Activated CD8-positive, alpha-beta memory T cell treated with anti-CD3 and anti-CD28 coated beads, Interleukin-2, amount 50 U/mL, for 1 hour (primary cell): Measurements from ENCODE around the gene PLCH2.
A peak's percentile ranks its signal among the peaks of the same experiment; 100 is the strongest.
"Not testable (repeated sequence)": the region's sequence is repeated elsewhere in the genome, so short reads cannot be mapped to it uniquely, and the experiment has no call there.

Experiments
- DNase-seq: peaks from one replicate; pipeline ENCODE4 v3.0.0-alpha.2; 2020; ENCODE audit errors: extremely low read depth

PLCH2 gene

DNA sequence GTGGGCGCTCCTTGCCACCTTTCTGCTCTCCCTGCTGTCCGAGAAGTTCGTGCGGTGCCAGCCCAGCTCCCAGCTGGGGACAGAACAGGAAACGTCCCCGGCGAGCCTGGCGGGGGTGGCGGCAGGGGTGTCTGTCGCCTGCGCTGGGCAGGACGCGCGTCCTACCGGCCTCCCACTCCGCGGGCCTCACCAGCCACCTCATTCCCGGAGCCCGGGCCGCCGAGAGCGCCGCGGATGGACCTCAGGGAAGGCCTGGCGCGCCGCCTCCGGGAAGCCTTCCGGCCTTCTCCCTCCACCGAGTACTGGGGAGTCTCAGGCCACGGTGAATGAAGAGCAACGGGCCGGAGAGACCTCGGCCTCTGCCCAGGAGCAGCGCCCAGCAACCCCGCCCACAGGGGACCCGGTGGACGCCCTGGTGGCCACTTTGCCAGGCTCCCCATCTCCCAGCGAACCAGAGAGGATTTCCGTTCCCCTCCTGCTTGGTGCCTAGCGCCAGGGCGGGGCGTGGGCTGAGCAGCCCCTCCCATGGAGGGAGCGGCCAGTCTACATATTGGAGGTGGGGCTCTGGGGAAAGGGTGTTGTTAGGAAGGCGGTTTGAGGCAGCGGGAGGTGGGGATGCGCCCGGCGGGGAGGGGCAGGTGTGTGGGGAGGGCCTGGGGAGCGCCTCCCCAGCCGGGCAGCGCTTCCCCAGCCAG lies 70.6 kb downstream of the PLCH2 start:
- no peak for DNase-seq

DNA sequence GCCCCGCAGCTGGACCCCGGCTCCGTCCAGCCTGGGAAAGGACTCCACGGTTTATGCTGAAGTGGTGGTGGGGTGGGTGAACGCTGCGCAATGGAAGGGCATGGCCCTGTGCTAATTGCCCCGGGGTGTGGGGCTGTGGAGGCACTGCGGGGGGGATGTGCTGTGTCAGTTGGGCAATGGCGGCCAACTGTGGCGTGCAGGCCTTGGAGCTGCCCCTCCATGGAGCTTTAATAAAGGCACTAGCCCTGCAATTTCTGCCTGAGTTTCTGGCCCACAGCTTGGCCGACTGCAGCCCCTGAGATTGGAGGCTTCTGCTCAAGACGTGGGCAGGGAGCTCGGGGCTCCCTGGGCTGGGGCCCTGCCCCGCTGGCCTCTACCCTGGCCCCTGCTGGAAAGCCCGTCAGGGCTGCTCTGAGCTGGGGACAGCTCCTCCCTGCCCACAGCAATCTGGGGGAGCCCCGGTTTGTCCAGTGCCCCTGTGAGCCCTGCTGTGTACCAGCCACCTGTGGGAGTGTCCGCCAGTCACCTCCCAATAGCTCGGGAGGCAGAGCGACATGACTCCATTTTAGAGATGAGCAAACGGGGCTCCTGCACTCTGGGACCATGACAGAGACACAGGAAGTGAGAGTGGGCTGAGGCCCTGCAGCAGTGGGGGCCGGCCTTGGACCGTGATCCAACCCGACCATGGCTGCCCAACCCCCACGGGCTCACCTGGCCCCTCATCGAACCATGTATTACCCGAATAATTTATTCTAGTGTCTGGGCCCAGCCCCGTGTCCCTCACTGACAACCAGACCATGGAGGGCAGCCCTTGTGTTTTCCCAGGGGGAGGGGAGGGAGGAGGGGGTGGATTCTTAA lies 71.3 kb downstream of the PLCH2 start:
- no peak for DNase-seq

DNA sequence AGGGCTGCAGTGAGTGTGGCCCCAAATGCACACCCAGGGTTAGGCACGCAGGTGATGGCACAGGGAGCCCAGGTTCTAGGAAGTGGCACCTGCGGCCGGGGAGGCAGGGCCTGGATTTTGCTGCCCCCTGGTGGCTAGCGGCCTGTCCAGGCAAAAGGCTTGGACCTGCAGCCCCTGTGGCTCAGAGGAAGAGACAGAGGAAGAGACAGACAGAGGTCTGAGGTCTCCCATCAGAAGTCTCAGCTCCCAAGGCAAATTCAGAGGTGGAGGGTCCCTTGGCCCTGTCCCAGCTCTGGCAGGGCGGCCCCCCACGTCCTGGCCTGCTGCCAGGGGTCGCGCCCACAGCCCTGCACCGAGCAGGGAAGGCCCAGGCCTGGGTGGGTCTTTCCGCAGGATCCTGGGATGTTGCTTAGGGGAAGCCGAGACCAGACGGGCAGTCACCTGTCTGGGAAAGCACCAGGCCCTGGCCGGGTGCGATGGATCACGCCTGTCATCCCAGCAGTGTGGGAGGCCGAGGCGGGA lies 72.0 kb downstream of the PLCH2 start:
- DNase-seq, result peak; percentile 61

DNA sequence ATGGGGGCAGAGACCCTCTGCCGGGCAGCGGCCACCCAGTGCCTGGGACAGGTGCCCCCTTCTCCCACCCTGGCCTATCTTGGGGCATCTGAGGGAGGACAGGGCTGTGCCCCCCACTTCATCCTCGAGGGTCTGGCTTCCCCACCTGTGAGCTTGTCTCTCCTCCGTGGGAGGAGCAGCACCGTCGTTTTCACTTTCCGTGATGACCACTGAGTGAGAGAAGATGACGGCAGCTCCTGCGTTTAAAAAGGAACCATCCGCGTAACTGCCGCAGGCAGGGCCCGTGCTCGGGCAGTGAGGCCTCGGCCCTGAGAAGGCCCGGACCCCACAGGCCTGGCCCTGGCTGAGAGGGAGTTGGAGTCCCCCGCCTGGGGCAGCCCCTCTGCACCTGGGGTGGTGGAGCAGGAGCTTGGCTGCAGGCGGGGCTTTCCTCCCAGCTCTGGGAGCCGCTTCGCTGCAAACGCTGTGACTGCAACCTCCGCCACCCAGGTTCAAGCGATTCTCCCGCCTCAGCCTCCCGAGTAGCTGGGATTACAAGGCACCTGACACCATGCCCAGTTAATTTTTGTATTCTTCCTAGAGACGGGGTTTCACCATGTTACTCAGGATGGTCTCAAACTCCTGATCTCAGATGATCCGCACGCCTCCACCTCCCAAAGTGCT lies 73.4 kb downstream of the PLCH2 start:
- not testable (repeated sequence) for DNase-seq

DNA sequence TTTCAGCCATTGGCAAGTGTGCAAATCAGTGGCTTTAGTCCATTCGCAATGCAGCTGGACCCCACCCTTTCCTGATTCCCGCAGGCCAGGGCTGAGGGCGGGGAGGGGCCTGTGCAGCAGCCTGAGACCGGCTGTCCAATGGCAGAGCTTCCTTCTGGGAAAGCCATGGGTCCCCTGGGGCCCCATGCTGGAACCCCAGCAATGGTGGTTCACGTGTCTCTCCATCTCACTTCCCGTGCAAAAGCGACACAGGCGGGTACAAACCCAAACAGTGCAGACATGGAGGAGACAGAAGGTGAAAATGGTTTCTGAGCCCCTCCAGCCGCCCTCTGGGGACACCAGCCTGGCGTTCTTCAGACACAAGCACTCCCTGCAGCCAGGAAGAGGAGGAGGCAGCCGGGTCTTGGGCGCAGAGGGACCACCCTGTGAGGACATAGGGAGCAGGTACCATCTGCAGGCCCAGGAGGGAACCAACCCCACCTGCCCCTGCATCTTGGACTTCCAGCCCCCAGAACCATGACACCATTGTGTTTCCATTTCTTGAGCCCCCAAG lies 74.3 kb downstream of the PLCH2 start:
- DNase-seq, result not testable (repeated sequence)

DNA sequence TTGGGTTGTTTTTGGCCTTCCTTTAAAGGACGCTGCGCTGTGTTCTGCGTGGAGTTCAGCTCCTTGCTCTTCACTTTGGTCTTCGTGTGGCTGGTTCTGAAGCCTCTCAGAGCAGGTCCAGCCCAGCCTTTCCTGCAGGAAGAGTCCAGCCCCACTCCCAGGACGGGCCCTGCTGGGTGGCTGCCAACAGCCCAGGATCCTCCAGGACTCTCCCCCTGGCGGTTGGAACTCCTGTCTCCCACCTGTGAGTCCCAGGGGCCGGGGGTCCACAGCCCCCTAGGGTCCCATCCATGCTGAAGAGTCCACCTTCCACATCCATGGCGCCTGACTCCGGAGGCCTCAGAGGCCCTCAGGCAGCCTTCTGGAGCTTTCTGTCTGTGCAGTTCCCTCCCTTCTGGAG lies 75.5 kb downstream of the PLCH2 start:
- DNase-seq, result not testable (repeated sequence)

DNA sequence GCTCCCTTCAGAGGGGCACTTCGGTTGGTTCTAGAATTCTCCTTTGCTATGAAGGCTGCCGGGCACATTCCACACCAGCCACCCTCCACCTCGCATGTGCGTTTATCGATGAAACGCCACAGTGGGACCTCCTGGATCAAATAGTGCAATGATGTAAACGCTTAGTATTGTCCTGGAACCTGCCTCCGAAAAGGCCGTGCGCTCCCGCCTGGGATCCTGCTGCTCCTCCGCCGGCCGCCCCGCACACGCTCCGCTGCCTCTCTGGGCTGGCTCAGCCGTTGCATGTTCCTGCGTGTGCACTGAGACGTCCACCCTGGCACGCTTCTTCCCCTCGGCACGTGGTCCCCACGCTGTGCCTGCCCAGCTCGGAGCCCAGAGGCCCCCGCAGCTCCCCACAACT lies 76.1 kb downstream of the PLCH2 start:
- no peak for DNase-seq

DNA sequence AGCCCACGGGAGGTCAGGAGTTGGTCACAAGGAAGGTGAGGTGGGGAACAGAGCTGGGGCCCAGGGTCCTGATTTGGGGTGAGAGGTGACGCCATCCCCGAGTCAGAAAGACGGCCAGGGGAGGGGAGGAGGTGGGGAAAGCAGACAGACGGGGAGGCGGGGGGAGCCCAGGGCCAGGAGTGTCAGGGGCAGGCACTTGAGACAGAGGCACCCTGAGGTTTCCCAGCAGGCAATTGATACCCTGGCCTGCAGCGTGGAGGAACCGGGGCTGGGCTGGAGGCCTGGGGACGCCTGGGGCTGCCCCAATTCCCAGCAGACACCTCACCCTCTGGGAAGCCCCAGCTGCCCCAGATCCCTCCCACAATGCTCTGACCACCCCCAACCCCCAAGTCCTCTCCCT lies 77.0 kb downstream of the PLCH2 start:
- not testable (repeated sequence) for DNase-seq

DNA sequence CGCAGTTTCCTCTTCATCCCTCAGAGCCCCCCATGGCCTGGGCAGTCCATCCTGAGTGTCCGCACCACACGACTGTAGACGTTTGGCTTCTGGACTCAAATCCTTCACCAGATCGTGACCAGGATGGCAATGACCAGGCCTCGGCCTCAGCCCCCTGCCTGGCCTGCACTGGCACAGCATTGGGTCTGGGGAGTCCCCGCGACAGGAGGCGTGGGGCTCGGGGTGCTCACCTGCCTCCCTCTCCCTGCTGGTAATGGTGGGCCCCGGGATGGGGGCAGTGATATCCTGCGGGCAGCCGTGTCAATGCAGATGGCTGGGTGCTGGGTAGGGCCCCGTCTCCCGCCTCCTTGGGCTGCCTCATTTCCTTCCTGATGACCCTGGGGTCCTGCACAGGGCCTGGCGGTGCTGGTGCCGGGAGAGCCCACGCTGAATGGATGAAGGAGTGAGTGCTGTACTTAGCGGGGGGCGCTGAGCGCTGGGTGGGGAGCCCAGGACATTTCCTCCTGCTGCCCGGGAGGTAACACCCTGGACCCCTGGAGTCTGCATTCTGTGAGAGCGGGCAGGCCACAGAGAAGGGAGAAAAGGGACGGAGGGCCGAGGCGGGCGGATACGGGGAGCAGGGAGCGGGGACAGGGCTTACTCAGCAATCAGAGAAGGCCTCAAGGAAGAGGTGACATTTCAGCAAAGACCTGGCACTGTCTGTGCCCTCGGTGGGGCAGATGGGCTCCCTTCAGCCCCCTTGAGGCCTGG lies 78.0 kb downstream of the PLCH2 start:
- DNase-seq, result no peak

DNA sequence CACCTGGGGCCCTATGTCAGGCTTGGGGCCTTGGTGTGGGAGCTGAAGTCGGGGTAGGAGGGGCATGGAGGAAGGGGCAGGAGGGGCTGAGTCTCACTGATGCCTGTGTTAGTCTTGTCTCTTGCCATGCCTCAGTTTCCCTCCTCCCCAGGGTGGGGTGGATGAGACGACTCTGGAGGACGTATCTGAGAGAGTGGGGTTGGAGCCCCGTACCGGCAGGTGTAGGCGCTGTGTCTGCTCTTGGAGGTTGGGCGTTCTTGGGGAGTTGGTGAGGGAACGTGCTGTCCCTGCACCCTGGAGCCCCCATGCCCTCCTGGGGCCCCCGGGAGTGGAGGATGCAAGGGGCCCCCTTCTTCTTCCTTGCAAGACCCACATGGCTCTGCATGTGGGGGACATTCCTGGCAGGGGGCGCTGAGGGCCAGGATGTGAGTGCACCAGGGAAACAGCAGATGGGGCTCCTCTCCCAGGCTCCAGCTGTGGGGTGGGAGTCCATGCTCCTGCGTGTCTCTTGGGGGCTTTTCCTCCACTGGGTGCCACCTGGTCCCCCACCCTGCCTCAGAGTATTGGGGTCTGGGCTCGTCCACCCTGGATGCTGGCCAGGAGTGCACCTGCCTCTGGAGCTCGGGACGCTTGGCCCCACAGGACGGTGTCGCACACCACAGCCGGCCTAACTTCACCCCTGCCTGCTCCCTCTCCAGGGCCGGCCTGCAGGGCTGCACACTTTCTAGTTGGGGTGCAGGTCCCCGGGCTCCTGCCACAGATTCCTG lies 78.7 kb downstream of the PLCH2 start:
- no peak for DNase-seq
